Upper lobe of left lung (tissue), 6 donors: Measurements from ENCODE around the gene THAP4. TPM values are rescaled to one million over a fixed set of nuclear protein-coding genes. Genes with fewer than 3 reads are reported as not detected.
A peak's percentile ranks its signal among the peaks of the same experiment; 100 is the strongest.

Source experiments
- ATAC-seq, 2 donors: fragments of 200-7000 bp; cut with Tn5 transposase; one replicate each; pipeline ENCODE4 v1.9.1; 2022; ENCODE audit warnings: mild to moderate bottlenecking in 2 of 2, moderate library complexity in 2 of 2; ENCODE audit not compliant: low FRiP score in 2 of 2
- DNase-seq, 2 donors: peaks; one replicate each; pipeline ENCODE4 v3.0.0-alpha.2; 2019 to 2020
- H3K27ac ChIP-seq, 4 donors: fragments of 200-600 bp; sonication (generic); one replicate each; pipeline ENCODE4 v1.5.1; 2016 to 2019
- H3K27me3 ChIP-seq, 4 donors: fragments of 200-600 bp; sonication (generic); one replicate each; pipeline ENCODE4 v1.5.1; 2017 to 2019
- H3K36me3 ChIP-seq, 4 donors: fragments of 200-600 bp; sonication (generic); one replicate each; pipeline ENCODE4 v1.5.1; 2016 to 2019
- H3K4me1 ChIP-seq, 4 donors: fragments of 200-600 bp; sonication (generic); one replicate each; pipeline ENCODE4 v1.5.1; 2018 to 2019
- H3K4me3 ChIP-seq, 4 donors: fragments of 200-600 bp; sonication (generic); one replicate each; pipeline ENCODE4 v1.5.1; 2017 to 2019; ENCODE audit warnings: mild to moderate bottlenecking in 2 of 4, moderate library complexity in 1 of 4
- H3K9me3 ChIP-seq, 4 donors: fragments of 200-600 bp; sonication (generic); one replicate each; pipeline ENCODE4 v1.5.1; 2018 to 2019
- EP300 ChIP-seq, 4 donors: sonication (generic); formaldehyde crosslinking; IDR thresholded peaks; one replicate each; pipeline ENCODE4 v1.5.1; 2017; ENCODE audit warnings: antibody characterized with exemption in 4 of 4, control low read depth in 2 of 4
- POLR2A ChIP-seq, 4 donors: fragments of 450-650 bp; IDR thresholded peaks; one replicate each; pipeline ENCODE4 v1.5.1; 2016 to 2017; ENCODE audit warnings: antibody characterized with exemption in 4 of 4, mild to moderate bottlenecking in 2 of 4
- POLR2AphosphoS5 ChIP-seq, 2 donors: sonication (generic); formaldehyde crosslinking; IDR thresholded peaks; one replicate each; pipeline ENCODE4 v1.5.1; 2017; ENCODE audit warnings: antibody characterized with exemption in 2 of 2
- WGBS, 2 donors: methylation state at CpG; one replicate each; pipeline ENCODE4 v1.1.5; 2017 to 2018; 5-methylcytosine and 5-hydroxymethylcytosine counted together
- total RNA-seq, 6 donors: library from RNA; depleted of rRNA in 4 of 6; stranded (reverse); fragments of >200 nt in 4 of 6; gene quantifications; one replicate each; pipeline versions ENCODE4 v1.1.0 to v1.2.1, GENCODE V29; 2016 to 2021
- TF ChIP-seq, protein P1 (sequence below), 6 experiments: fragments of 450-650 bp in 4 of 6; fragments of 200-600 bp in 2 of 6; sonication (generic) in 2 of 6; IDR thresholded peaks; one replicate each; pipeline ENCODE4 v1.5.1; 2016 to 2019; ENCODE audit warnings: antibody characterized with exemption in 6 of 6
- donor health status: DM: no; HTN: no; CAD: no; lungs with moderate emphysema.
- donor health status: DM: no; HTN: yes; CAD: no; lungs with severe emphysema.

THAP4 gene
- total RNA-seq, 6 donors from 2014 or later: 36.6 to 85.9 (median 48.1) TPM

DNA sequence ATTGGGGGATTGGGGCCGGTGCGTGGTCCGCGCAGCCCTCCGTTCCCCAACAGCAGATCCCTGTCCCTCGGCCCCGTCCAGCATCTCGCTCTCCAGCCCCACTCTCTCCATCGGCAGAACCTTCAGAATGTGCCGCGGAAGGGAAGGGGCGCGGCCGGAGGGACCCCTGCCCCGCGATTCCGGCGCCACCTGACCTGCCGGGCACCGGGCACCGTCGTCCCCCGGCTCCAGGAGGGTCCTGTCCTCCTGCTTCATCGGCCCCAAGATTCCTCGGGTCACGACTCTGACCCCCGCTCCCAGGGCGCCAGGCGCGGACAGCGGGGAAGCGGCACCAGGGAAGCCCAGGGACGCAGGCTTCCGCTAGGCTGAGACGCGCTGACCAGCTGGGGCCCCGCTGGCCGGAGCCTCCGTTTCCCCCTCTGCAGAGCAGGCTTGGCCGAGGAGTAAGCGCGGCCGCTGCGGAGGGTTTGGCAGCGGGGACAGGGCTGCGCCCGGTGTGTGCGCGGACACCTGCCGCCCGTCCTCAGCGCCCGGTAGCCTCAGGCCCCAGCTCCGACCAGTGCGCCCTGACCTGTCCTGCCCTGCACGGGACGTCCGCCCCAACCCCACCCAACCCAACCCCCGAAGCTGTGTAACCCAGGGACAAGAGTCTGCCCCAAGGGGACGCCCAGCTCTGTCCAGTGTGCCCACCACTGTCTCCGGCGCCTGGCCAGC, 95.2 kb downstream of the THAP4 start:
- TF ChIP-seq POLR2AphosphoS5 (IDR thresholded peaks at IDR 0.05) (no peak), POLR2A (IDR thresholded peaks at IDR 0.05) (no peak), EP300 (IDR thresholded peaks at IDR 0.05) (no peak)
- TF ChIP-seq, protein P1, sequence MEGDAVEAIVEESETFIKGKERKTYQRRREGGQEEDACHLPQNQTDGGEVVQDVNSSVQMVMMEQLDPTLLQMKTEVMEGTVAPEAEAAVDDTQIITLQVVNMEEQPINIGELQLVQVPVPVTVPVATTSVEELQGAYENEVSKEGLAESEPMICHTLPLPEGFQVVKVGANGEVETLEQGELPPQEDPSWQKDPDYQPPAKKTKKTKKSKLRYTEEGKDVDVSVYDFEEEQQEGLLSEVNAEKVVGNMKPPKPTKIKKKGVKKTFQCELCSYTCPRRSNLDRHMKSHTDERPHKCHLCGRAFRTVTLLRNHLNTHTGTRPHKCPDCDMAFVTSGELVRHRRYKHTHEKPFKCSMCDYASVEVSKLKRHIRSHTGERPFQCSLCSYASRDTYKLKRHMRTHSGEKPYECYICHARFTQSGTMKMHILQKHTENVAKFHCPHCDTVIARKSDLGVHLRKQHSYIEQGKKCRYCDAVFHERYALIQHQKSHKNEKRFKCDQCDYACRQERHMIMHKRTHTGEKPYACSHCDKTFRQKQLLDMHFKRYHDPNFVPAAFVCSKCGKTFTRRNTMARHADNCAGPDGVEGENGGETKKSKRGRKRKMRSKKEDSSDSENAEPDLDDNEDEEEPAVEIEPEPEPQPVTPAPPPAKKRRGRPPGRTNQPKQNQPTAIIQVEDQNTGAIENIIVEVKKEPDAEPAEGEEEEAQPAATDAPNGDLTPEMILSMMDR (IDR thresholded peaks at IDR 0.05): no peak
- peak overlapping the region in 3 of 4 donors; percentile 45 to 55 (median 46) for H3K4me3 ChIP-seq
- peaks cover 12 to 35% (median 24%) of the 10 kb centered on the region in 4 donors for H3K4me1 ChIP-seq
- no peaks in the 10 kb centered on the region for H3K36me3 ChIP-seq
- DNase-seq: peak in 1 of 2 donors; percentile 85
- H3K27me3 ChIP-seq: peaks cover 0 to 17% (median 4%) of the 10 kb centered on the region in 4 donors
- H3K27ac ChIP-seq: peak overlapping the region in 2 of 4 donors; percentile 11 to 80
- H3K9me3 ChIP-seq: no peaks in the 10 kb centered on the region
- WGBS, 2 donors: 16 to 32% methylated on average over 23 of the region's 62 CpGs
- peak; percentile 1 to 6 for ATAC-seq

GRCh38 chr2:241540771-241541561, 96.0 kb downstream of the THAP4 start:
- 15 to 23% methylated on average over 24 to 39 of the region's 68 CpGs for WGBS, 2 donors
- Histone ChIP-seq H3K4me1 (peaks cover 12 to 29% (median 20%) of the 10 kb centered on the region in 4 donors), H3K9me3 (no peaks in the 10 kb centered on the region), H3K36me3 (no peaks in the 10 kb centered on the region), H3K27ac (peak overlapping the region; percentile 61 to 80 (median 78)), H3K27me3 (peaks cover 0 to 17% (median 4%) of the 10 kb centered on the region in 4 donors), H3K4me3 (peak overlapping the region in 3 of 4 donors; percentile 45 to 55 (median 46))
- no peak for TF ChIP-seq POLR2AphosphoS5 (IDR thresholded peaks at IDR 0.05)
- TF ChIP-seq EP300 (IDR thresholded peaks at IDR 0.05): no peak
- TF ChIP-seq, protein P1 (IDR thresholded peaks at IDR 0.05): no peak
- TF ChIP-seq POLR2A (IDR thresholded peaks at IDR 0.05): peak in 1 of 4 donors; percentile 39
- DNase-seq: peak; percentile 82 to 95
- peak; percentile 86 to 87 for ATAC-seq

- peak; percentile 64 to 83 for ATAC-seq
- Histone ChIP-seq H3K36me3 (no peaks in the 10 kb centered on the region), H3K9me3 (no peaks in the 10 kb centered on the region), H3K4me3 (peak overlapping the region in 3 of 4 donors; percentile 45 to 55 (median 46)), H3K4me1 (peaks cover 12 to 29% (median 20%) of the 10 kb centered on the region in 4 donors), H3K27me3 (peaks cover 0 to 17% (median 4%) of the 10 kb centered on the region in 4 donors), H3K27ac (peak overlapping the region; percentile 61 to 80 (median 78))
- peak in 1 of 2 donors; percentile 81 for DNase-seq
- TF ChIP-seq POLR2AphosphoS5 (IDR thresholded peaks at IDR 0.05): peak in 1 of 2 donors; percentile 18
- no peak for TF ChIP-seq POLR2A (IDR thresholded peaks at IDR 0.05)
- WGBS, 2 donors: 46 to 75% methylated on average over 8 of the region's 10 CpGs
These were observed 96.6 kb downstream of the THAP4 start for GRCh38 chr2:241540401-241540770.

DNA sequence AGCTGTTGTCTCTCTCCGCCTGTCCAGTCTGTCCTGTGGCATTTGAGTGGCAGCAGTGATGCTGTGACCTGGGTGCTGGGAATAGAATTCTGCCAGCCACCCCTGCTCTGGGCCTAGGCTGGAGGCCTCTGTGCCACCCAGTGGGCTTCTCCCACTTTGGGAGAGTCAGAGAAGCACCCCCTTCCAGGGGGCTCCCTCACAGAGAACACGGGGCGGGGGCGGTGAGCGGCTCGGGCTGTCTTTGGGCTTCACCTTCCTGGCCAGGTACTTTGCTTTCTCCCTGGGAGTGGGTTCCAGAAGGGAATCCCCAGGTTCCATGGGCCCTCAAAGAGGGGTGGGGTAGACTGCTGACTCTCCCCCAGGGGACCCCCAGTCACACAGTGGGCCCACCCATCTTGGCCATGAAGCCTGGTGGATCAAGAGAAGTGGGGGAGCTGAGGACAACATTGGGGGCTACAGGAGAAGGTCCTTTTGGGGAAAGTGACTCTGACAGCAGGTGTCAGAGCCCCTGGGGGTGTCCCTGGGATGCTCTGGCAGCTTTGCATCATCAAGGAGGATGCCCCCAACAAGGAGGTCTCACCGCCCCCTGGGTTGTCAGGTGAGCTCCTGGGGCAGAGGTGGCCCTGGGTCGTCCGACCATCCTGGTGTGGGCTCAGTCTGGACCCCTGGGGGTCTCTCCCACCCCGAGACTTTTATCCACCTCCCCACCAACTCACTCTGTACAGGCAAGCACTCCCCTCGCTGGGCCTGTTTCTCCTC, 97.2 kb downstream of the THAP4 start:
- Histone ChIP-seq H3K27ac (peak overlapping the region in 3 of 4 donors; percentile 61 to 80 (median 65)), H3K9me3 (no peaks in the 10 kb centered on the region), H3K4me1 (peaks cover 12 to 29% (median 20%) of the 10 kb centered on the region in 4 donors), H3K4me3 (peak overlapping the region in 1 of 4 donors; percentile 22), H3K36me3 (no peaks in the 10 kb centered on the region), H3K27me3 (peaks cover 0 to 17% (median 4%) of the 10 kb centered on the region in 4 donors)
- TF ChIP-seq POLR2AphosphoS5 (IDR thresholded peaks at IDR 0.05): no peak
- TF ChIP-seq POLR2A (IDR thresholded peaks at IDR 0.05): no peak
- TF ChIP-seq EP300 (IDR thresholded peaks at IDR 0.05): no peak
- TF ChIP-seq, protein P1 (IDR thresholded peaks at IDR 0.05): no peak
- WGBS, 2 donors: 95 to 97% methylated on average over 7 to 9 of the region's 11 CpGs
- DNase-seq: peak in 1 of 2 donors; percentile 52
- no peak for ATAC-seq
